GM06990 (cell line): Measurements from ENCODE around the gene CCT7.

Experiments
- DNase-seq: peaks from one replicate; pipeline ENCODE4 v3.0.0-alpha.2; 2011; ENCODE audit not compliant: insufficient read length; ENCODE audit errors: extremely low read depth
- H3K27me3 ChIP-seq: replicated peaks from 2 replicates; pipeline ENCODE4 v1.6.0; 2011; ENCODE audit warnings: low read length; ENCODE audit not compliant: control insufficient read depth, insufficient read depth
- H3K36me3 ChIP-seq: 2 replicates; pipeline ENCODE4 v1.5.1; 2011; ENCODE audit warnings: low read length; ENCODE audit not compliant: control insufficient read depth, insufficient read depth
- H3K4me3 ChIP-seq: replicated peaks from 2 replicates; pipeline ENCODE4 v1.5.1; 2011; ENCODE audit warnings: low read depth, mild to moderate bottlenecking, control low read depth, low read length
- TF ChIP-seq, protein P1 (sequence below): IDR thresholded peaks from 2 replicates; pipeline ENCODE4 v1.5.1; 2011; ENCODE audit warnings: low read length, control low read depth, mild to moderate bottlenecking, inconsistent platforms; ENCODE audit not compliant: insufficient read depth, poor library complexity, severe bottlenecking

CCT7 gene

DNA sequence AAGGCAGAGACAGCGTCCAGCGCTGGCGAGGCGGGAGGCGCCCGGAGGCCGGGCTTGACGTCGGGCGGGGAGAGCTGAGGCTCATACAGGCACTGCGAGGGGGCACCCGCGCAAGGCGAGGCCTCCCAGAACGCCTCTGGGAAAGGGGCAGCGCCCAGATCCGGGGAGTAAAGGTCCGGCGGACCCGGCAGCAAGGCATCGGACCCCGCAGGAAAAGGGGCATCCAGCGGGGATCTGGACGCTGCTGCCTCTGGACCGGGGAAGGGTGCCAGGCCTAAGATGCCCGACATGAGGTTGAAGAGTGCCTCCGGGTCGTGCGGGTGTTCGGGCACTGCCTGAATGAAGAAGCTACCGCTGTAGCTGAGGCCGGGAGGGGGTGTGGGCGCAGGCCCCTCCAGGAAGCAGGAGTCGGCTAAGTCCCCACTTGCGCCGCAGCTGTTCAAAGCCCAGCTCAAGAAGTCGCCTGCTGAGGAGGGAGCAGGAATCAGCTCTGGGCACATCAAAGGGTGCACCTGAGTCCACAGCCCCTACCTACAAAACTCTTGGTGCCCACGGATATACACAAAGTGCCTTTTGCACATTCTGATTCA, 58.3 kb downstream of the CCT7 start:
- peak; percentile 18 for DNase-seq
- Histone ChIP-seq H3K27me3 (no peaks in the 10 kb centered on the region; the same call in none of the 2 replicates), H3K4me3 (no peak overlapping the region)

GRCh38 chr2:73292906-73293533, 58.9 kb downstream of the CCT7 start:
- no peaks in the 10 kb centered on the region for H3K36me3 ChIP-seq
- peak; percentile 32 for DNase-seq
- TF ChIP-seq, protein P1, sequence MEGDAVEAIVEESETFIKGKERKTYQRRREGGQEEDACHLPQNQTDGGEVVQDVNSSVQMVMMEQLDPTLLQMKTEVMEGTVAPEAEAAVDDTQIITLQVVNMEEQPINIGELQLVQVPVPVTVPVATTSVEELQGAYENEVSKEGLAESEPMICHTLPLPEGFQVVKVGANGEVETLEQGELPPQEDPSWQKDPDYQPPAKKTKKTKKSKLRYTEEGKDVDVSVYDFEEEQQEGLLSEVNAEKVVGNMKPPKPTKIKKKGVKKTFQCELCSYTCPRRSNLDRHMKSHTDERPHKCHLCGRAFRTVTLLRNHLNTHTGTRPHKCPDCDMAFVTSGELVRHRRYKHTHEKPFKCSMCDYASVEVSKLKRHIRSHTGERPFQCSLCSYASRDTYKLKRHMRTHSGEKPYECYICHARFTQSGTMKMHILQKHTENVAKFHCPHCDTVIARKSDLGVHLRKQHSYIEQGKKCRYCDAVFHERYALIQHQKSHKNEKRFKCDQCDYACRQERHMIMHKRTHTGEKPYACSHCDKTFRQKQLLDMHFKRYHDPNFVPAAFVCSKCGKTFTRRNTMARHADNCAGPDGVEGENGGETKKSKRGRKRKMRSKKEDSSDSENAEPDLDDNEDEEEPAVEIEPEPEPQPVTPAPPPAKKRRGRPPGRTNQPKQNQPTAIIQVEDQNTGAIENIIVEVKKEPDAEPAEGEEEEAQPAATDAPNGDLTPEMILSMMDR = peak; percentile 8
- no peaks in the 10 kb centered on the region; the same call in none of the 2 replicates for H3K27me3 ChIP-seq
- H3K4me3 ChIP-seq = peak overlapping the region; percentile 67

More for the DNA sequence above, 58.3 kb downstream of the CCT7 start:
- TF ChIP-seq, protein P1 = no peak
- H3K36me3 ChIP-seq = no peaks in the 10 kb centered on the region

DNA sequence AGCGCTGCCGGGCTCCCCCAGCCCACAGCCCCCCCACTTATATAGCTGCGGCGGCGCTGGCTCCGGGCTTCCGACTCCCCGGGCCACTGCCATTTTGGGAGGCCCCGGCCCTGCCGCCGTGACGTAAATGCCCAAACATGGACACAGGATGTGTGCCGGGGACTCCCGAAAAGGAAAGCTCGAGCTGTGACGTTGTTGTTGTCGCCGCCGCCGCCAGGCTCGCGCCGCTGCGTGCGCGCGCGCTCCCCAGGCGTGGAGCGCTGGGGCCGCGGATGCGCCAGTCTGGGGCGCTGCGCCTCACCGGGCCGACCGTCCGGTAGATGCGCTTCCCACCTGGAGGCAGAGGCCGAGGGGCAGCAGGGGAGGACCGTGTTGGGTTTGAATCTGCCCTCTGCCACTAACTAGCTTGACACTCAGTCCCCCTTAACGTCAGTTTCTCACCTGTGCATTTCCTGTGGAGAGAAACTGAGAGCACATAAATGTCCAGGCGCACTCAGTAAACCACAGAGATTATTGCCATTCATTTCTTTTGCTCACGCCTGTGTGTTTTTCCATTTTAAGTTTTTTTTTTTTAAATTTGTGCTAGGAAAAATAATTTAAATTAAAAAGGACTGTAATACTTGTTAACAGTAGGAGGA, 59.5 kb downstream of the CCT7 start, which contains the start of gene EGR4:
Gene EGR4, minus strand, starts transcription at position 15 of the 638 bp plus-strand sequence. CDS start 231 bp downstream, outside the sequence.
- TF ChIP-seq, protein P1 = peak; percentile 6
- H3K4me3 ChIP-seq = peak within 1 kb of the TSS; percentile 67
- DNase-seq = peak; percentile 88
- H3K36me3 ChIP-seq = no peaks in the 10 kb centered on the region
- no peaks in the 10 kb centered on the region; the same call in none of the 2 replicates for H3K27me3 ChIP-seq

- TF ChIP-seq, protein P1 = no peak
- no peak for DNase-seq
- no peaks in the 10 kb centered on the region for H3K36me3 ChIP-seq
- H3K4me3 ChIP-seq = no peak overlapping the region
- H3K27me3 ChIP-seq = no peaks in the 10 kb centered on the region; the same call in none of the 2 replicates
Measured at GRCh38 chr2:73294239-73294638, 60.1 kb downstream of the CCT7 start.

DNA sequence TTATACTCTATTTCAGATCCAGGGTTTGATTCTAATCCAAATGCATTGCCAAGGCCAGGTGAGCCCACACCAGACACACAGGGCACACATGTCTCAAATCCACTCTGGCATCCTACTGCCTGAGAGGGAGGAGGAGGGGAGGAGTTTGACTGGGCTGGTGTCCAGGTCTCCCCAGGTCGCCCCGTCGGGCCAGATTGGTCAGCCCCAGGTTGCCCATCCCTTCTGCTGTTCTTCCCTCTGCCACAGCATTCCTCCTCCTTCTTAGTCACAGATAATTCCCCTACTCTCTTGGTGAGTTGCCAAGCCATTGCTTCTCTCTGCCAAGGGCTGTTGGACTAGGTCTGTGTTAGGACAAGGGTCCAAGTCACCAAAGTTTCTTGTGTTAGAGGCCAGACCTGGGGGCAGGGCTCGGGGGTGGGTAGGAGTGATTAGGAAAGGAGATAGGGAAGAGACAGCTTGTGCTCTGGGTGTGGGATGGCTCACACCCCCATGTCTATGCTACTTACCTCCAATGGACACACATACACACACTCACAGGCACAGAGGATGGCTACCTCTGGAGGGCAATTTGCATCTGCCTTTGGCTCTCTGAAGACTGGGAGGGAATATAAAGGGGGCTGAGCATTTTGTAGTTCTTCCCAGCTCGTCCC, 61.8 kb downstream of the CCT7 start:
- Histone ChIP-seq H3K4me3 (no peak overlapping the region), H3K36me3 (no peaks in the 10 kb centered on the region), H3K27me3 (no peaks in the 10 kb centered on the region; the same call in none of the 2 replicates)
- no peak for DNase-seq
- TF ChIP-seq, protein P1 = no peak
